Adrenal gland (tissue), 12 donors: Measurements from ENCODE around the gene GPC6. TPM values are rescaled to one million over a fixed set of nuclear protein-coding genes. Genes with fewer than 3 reads are reported as not detected.

ENCODE experiments used
- DNase-seq, 7 donors: peaks; one replicate each; pipeline ENCODE4 v3.0.0-alpha.2; 2019 to 2020
- H3K27ac ChIP-seq, 5 donors: fragments of 200-600 bp; sonication (generic) in 4 of 5; 1 replicate in 3 of 5; 2 replicates in 2 of 5; pipeline versions ENCODE4 v1.5.1 to v1.8.0; 2016 to 2020; ENCODE audit warnings: mild to moderate bottlenecking in 1 of 5
- H3K27me3 ChIP-seq: fragments of 200-600 bp; 2 replicates; pipeline ENCODE4 v1.8.0; 2021
- H3K36me3 ChIP-seq, 2 donors: fragments of 200-600 bp; replicated peaks in 1 of 2; 1 replicate in 1 of 2; 2 replicates in 1 of 2; pipeline versions ENCODE4 v1.5.1 to v1.8.0; 2018 to 2022
- H3K4me1 ChIP-seq, 2 donors: fragments of 200-600 bp; replicated peaks in 1 of 2; 1 replicate in 1 of 2; 2 replicates in 1 of 2; pipeline versions ENCODE4 v1.5.1 to v1.8.0; 2018 to 2021
- H3K4me3 ChIP-seq, 4 donors: fragments of 200-600 bp; sonication (generic) in 3 of 4; one replicate each; pipeline ENCODE4 v1.5.1; 2016 to 2018
- H3K9me3 ChIP-seq, 3 donors: fragments of 200-600 bp; sonication (generic) in 1 of 3; replicated peaks in 1 of 3; 1 replicate in 2 of 3; 2 replicates in 1 of 3; pipeline versions ENCODE4 v1.5.1 to v1.8.0; 2016 to 2021
- POLR2A ChIP-seq, 2 donors: fragments of 450-650 bp; IDR thresholded peaks; one replicate each; pipeline ENCODE4 v1.6.1; 2017; ENCODE audit warnings: antibody characterized with exemption in 2 of 2, mild to moderate bottlenecking in 2 of 2, moderate library complexity in 1 of 2
- WGBS, 4 donors: extraction: QIAGEN DNeasy Blood & Tissue Kit in 2 of 4; methylation state at CpG; one replicate each; pipeline versions ENCODE4 v1.1.5 to v1.1.7; 2013 to 2017; 5-methylcytosine and 5-hydroxymethylcytosine counted together
- intact Hi-C, 2 donors: fragments of 100-400 bp; cut with DNase I; formaldehyde crosslinking; loops; one replicate each; pipeline versions ENCODE4 v1.14.1 to v1.15.0; 2022 to 2023
- polyA plus RNA-seq, 3 donors: library from polyadenylated mRNA; stranded (reverse); fragments of 200-250 nt in 2 of 3; fragments of 350-450 nt in 1 of 3; fragmentation: Illumina TruSeq in 1 of 3; extraction: RNeasy Lipid Tissue Mini Kit (QIAGEN cat#74804) in 1 of 3; gene quantifications; one replicate each; pipeline ENCODE4 v1.2.3, GENCODE V29; 2013 to 2014
- total RNA-seq, 9 donors: library from RNA; depleted of rRNA in 4 of 9; stranded (reverse); fragments of >200 nt in 4 of 9; fragments of 120-200 nt in 1 of 9; fragmentation: NEBNext Ultra II Directional in 1 of 9; extraction: Animal tissue kit (Norgen Biotek cat#: 25700) in 1 of 9; gene quantifications; one replicate each; pipeline versions ENCODE4 v1.1.0 to v1.2.4, GENCODE V29; 2013 to 2023
- TF ChIP-seq, protein P1 (sequence below), 6 experiments: fragments of 450-650 bp in 4 of 6; fragments of 200-600 bp in 2 of 6; sonication (generic) in 1 of 6; IDR thresholded peaks; 1 replicate in 5 of 6; 2 replicates in 1 of 6; pipeline versions ENCODE4 v1.5.1 to v1.8.0; 2016 to 2021; ENCODE audit warnings: antibody characterized with exemption in 6 of 6, mild to moderate bottlenecking in 2 of 6, moderate library complexity in 1 of 6
- donor health status: healthy with polysubstance abuse.
- donor health status: Bipolar disorder and iron deficiency.
- donor health status: DM: yes; HTN: yes; CAD: no.
- donor health status: DM: no; HTN: no; CAD: no.
- donor health status: DM: no; HTN: no; CAD: no.
- donor health status: DM: yes; HTN: yes; CAD: no.

The GPC6 gene
- total and polyA plus RNA-seq, 12 donors, result 0.37 to 62.3 (median 2.5) TPM

DNA sequence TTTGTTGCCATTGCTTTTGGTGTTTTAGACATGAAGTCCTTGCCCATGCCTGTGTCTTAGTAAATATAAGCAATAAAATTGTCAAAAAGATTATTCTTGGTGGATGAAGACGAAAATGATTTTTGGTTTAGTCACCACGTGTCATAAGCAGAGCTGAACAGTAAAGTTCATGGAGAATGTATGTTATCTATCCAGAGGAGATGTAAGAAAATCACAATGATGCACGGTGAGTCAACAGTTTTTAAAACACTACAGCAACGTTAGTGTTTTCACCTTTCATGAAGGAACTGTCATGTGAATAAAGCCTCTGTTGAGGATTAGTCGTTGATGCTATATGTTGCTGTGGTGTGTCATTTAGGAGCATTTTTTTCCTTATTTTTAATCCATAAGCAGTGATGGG, 137.6 kb downstream of the GPC6 start:
- H3K9me3 ChIP-seq, result no peaks in the 10 kb centered on the region
- no peaks in the 10 kb centered on the region for H3K36me3 ChIP-seq
- WGBS, 4 donors, result 68 to 81% (median 78%) methylated on average over 5 of the region's 5 CpGs

DNA sequence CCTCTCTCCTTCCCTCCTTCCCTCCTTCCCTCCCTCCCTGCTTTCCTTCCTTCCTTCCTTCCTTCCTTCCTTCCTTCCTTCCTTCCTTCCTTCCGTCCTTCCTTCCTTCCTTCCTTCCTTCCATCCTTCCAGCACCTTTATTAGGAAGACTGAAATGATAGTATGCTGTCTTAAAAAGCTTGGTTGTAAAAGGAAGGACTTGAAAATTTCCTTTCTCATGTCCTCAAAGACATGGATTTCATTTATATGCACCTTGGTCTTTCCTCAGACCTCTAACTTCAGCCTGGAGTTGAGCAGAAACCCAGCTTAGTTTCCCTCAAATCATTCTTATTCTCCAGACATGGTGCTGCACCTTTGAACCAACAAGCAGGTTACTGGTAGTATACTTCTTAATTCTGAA, 141.7 kb downstream of the GPC6 start:
- intact Hi-C loops, result no loop called here
- no peaks in the 10 kb centered on the region for H3K27me3 ChIP-seq
- 70% methylated on average over 1 of the region's 1 CpG; no CpG with 5 or more reads in 3 of the 4 donors for whole genome bisulfite sequencing, 4 donors
- H3K4me1 ChIP-seq, result no peaks in the 10 kb centered on the region
- no peak for DNase-seq
- no peak overlapping the region for H3K4me3 ChIP-seq
- no peak overlapping the region for H3K27ac ChIP-seq
- no peaks in the 10 kb centered on the region for H3K9me3 ChIP-seq
- no peaks in the 10 kb centered on the region for H3K36me3 ChIP-seq
- no peak for TF ChIP-seq POLR2A (IDR thresholded peaks at IDR 0.05)
- TF ChIP-seq, protein P1, sequence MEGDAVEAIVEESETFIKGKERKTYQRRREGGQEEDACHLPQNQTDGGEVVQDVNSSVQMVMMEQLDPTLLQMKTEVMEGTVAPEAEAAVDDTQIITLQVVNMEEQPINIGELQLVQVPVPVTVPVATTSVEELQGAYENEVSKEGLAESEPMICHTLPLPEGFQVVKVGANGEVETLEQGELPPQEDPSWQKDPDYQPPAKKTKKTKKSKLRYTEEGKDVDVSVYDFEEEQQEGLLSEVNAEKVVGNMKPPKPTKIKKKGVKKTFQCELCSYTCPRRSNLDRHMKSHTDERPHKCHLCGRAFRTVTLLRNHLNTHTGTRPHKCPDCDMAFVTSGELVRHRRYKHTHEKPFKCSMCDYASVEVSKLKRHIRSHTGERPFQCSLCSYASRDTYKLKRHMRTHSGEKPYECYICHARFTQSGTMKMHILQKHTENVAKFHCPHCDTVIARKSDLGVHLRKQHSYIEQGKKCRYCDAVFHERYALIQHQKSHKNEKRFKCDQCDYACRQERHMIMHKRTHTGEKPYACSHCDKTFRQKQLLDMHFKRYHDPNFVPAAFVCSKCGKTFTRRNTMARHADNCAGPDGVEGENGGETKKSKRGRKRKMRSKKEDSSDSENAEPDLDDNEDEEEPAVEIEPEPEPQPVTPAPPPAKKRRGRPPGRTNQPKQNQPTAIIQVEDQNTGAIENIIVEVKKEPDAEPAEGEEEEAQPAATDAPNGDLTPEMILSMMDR (IDR thresholded peaks at IDR 0.05), result no peak

More for the DNA sequence above, 137.6 kb downstream of the GPC6 start:
- Histone ChIP-seq H3K27me3 (no peaks in the 10 kb centered on the region), H3K27ac (no peak overlapping the region), H3K4me1 (no peaks in the 10 kb centered on the region), H3K4me3 (no peak overlapping the region)
- intact Hi-C loops, result no loop called here
- TF ChIP-seq POLR2A (IDR thresholded peaks at IDR 0.05), result no peak
- TF ChIP-seq, protein P1 (IDR thresholded peaks at IDR 0.05), result no peak
- DNase-seq, result no peak

DNA sequence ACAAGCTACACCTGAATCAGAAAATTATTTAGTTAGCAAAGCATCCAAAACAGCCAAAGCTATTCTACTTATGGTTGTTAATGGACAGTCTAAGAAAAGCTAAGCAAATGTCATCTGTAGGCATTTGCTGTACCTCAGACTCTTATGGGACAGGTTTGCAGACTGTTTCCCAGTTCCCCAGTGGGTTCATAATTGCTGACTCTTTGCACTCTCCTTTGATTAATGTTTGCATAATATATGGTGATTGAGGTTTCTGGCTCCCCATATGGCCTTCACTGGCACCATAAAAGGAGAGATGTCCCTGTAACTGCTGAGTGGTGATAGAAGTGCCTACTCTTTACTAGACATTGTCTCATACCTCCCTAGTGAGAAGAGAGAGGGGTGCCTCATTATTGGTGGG, 142.1 kb downstream of the GPC6 start:
- H3K27ac ChIP-seq, result no peak overlapping the region
- no peak overlapping the region for H3K4me3 ChIP-seq
- no peaks in the 10 kb centered on the region for H3K9me3 ChIP-seq
- no peaks in the 10 kb centered on the region for H3K27me3 ChIP-seq
- TF ChIP-seq, protein P1 (IDR thresholded peaks at IDR 0.05), result no peak
- TF ChIP-seq POLR2A (IDR thresholded peaks at IDR 0.05), result no peak
- intact Hi-C loops, result no loop called here
- H3K4me1 ChIP-seq, result no peaks in the 10 kb centered on the region
- no peak for DNase-seq
- H3K36me3 ChIP-seq, result no peaks in the 10 kb centered on the region

DNA sequence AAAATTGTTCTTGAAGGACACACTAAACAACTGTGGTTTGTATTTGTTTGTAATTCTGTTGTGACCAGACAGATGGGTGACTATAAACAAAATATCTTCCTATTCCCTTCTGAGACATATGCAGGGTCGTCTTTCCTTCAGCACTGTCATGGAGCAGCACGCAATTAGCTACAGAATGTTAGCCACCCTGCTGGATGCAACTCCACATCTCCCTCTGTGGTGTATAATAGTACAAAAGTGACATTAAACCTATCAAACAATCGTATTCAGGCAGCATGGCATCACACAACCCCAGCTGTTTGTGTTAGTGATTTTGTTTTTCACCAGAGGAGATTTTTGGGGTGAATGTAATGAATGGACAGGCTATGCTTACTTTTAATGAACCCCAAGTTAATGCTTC, 146.2 kb downstream of the GPC6 start:
- DNase-seq, result no peak
- intact Hi-C loops, result no loop called here
- no peaks in the 10 kb centered on the region for H3K4me1 ChIP-seq

More for the DNA sequence above, 146.2 kb downstream of the GPC6 start:
- Histone ChIP-seq H3K4me3 (no peak overlapping the region), H3K36me3 (no peaks in the 10 kb centered on the region), H3K27me3 (no peaks in the 10 kb centered on the region), H3K27ac (no peak overlapping the region), H3K9me3 (no peaks in the 10 kb centered on the region)
- WGBS, 4 donors, result 68 to 79% (median 76%) methylated on average over 3 of the region's 3 CpGs
- TF ChIP-seq POLR2A (IDR thresholded peaks at IDR 0.05), result no peak
- TF ChIP-seq, protein P1 (IDR thresholded peaks at IDR 0.05), result no peak
